Hematopoietic multipotent progenitor cell treated with erythropoietin and hydrocortisone succinate and interleukin-3 and kit ligand, for 15 days (in vitro differentiated cells): ENCODE data around the gene CNOT4.
A peak's percentile ranks its signal among the peaks of the same experiment; 100 is the strongest.
"Not testable (repeated sequence)": the region's sequence is repeated elsewhere in the genome, so short reads cannot be mapped to it uniquely, and the experiment has no call there.

Source experiments
- DNase-seq: peaks from one replicate; pipeline ENCODE4 v3.0.0-alpha.2; 2015; ENCODE audit warnings: low spot score

The CNOT4 gene

DNA sequence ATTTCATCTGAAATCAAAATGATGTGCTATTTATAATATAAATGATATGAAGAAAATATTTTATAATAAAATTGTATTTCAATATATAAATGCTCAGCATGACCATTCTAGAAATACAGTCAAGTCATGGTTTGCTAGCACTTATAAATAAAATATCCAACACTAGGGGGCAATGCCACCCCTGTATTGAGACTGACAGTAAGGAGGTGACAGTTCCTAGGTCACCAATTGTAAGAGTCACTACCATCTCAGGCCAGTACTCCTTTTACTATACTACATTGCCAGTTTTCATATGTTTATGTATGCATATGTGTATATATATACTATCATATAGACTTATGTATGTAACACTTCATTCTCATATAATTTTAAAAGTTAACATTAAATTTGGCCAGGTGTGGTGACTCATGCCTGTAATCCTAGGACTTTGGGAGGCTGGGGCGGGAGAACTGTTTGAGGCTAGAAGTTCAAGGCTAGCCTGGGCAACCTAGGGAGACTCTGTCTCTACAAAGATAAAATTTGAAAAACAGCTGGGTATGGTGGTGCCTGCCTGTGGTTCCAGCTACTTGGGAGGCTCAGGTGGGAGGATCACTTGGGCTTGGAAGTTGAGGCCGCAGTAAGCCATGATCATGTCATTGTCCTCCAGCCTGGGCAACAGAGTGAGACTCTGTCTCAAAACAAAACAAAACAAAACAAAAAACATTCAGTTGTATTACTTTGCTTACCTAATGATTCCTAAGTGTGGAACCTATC lies 2.4 kb upstream of the CNOT4 start:
- DNase-seq: peak; percentile 87

DNA sequence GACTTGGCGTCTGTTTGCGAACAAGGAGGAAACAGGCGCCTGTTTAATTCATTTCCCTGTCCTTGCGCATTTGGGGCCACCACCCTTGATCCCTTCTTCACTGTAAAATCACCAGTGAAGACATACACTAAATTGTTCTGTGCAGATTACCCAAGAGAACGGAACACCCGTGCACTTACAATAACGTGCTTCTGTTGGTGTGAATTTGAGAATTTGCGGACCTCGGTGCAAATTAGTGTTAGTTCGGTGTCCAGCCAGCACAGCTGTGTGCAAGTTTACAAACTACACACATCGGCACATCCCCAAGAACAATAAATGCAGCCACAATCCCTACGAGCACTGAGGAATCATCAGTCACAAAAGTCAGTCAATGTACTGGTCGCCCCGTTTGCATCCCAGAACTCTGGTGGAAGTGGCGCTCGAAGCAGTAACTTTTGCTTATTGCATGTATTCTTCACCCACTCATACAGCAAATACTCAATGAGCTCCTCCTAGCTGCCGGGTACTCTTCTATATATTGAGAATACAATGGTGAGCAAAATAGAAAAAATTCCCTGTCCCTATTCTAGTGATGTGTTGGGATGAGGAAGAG lies 786 bp upstream of the CNOT4 start:
- no peak for DNase-seq

DNA sequence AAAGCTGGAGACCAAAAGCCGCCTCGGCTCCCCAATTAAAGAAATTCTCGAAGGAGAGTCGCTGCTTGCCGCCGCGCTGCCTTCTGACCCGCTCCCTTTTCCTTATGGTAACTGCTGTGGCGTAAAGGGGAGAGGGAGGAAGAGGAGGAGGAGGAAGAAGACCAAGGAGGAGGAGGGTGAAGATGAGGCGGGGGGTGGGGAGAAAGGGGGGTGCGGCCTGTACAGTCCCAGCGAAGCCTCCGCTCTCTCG lies 388 bp downstream of the CNOT4 start:
- DNase-seq: no peak

DNA sequence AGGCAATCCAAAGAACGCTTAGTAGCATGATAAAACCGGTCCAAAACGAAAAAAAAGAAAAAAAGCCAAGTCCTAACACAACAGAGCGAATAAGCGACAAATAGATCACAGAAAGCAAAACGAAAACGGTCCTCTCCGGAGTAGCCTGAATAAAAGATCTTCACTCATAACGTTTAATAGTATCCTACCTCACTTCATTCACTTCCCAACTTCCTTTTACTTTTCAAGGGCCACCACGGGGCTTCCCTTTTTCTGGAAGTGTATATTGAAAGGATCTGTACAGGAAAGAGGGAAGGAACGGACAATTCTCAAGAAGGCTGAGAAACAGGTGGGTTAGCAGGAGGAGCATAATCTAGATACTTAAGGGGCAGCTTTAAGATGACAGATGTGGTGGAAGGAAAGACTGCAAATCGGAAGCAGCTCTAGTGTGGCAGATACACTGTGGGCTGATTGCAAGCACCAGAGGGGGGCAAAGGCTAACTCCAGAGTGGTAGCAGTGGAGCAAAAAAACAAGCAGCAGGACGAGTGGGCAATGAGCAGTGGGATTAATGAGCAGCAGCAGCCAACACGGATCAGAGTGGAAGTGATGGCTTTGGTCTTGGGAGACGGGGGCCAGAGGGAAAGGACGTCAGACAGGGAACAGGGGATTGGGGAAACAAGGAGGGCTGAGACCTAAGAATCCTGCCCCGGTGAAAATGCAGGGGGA lies 866 bp downstream of the CNOT4 start:
- peak; percentile 50 for DNase-seq

DNA sequence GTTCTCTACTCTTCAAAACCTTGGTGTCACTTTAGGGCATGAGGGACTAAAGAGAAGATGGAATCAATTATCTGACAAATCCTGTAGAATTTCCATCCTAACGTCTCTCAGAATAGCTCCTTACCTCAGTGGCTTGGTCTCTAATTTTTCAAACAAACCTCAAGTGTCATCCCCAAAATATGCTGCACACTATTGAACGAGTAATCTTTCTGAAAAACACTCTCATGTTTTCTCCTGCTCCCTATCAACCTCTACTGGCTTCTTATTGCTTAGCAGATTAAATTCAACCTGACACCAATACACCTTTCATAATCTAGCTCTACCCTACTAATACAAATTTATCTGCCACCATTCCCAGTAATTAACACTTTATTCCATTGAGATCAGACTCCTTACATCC lies 8.5 kb downstream of the CNOT4 start:
- no peak for DNase-seq

DNA sequence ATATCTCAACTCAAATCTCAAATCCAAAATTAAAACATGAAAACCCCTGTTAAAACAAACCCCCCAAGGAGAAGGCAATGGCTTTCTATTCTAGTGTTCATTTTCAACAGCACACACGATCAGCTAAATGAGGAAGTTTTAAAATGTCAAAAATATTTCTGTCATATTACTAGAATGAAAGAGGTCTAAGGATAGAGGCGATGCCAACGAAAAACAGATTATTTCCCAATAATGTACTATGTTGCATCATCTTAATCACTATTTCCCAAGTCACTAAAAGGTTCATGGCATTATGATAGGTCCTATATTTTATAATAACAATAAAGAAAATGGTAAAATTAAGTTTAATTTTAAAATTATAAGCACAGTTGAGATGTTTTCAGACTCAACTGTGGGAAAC lies 10.1 kb downstream of the CNOT4 start:
- DNase-seq: no peak

DNA sequence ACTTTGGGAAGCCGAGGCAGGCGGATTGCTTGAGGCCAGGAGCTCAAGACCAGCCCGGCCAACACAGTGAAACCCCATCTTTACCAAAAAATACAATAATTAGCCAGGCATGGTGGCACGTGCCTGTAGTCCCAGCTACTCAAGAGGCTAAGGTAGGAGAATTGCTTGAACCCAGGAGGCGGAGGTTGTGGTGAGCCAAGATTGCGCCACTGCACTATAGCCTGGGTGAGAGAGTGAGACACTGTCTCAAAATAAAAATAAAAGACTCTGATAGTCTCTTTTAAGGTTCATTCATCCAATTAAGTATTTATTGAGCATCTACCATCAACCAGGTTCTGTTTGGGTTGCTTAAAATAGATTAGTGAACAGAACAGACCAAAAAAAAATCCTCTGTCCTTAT lies 12.7 kb downstream of the CNOT4 start:
- DNase-seq: not testable (repeated sequence)

DNA sequence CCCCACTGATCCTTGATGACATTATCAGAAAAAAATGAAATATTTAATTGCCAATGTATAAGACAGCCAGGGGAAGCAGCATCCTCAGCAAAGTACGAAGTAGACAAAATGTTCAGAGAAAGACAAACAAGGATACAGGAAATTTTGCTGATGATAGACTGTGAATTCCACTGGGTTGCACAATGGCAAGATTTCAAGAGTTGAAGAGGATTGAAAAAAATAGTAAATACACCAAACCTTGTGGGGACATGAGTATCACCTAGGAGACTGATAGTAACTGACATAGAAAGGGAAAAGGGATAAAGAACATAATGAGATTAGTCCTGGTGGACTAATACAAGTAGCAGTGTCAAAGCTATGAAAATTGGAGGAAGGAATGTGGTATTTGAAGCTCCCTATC lies 16.5 kb downstream of the CNOT4 start:
- no peak for DNase-seq

DNA sequence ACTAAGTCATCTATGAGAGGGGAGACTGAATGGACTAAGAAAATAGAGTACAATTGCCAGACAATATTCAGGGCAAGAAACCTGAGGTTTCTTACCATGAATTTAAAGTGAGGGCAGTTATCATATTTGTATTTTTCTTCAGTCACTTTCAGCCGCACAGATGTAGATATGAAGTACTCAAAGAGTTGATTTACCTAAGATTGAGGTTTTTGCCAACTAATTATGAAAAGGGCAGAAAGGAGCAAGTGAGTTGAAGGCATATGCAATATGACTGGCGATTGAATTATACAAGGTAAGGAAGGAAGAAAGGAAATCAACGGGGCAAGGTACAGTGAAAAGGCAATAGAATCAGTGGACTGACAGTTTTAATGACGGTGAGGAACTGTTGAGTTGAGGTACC lies 17.8 kb downstream of the CNOT4 start:
- no peak for DNase-seq

DNA sequence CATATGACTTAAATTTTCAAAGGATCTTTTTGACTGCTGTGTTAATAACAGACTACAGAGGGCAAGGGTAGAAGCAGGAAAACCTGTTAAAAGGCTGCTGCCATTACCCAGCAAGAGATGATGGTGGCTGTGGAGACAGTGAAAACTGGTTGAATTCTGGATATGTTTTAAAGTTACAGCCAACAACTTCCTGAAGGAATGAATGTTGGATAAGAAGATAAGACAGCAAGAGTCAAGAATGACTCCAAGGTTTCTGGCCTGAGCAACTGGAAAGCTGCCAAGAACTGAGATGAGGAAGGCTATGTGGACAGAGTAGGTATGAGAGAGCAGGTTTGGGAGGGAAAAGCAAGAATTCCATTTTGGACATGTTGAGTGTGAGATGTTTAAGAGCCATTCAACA lies 19.1 kb downstream of the CNOT4 start:
- DNase-seq: peak; percentile 40

DNA sequence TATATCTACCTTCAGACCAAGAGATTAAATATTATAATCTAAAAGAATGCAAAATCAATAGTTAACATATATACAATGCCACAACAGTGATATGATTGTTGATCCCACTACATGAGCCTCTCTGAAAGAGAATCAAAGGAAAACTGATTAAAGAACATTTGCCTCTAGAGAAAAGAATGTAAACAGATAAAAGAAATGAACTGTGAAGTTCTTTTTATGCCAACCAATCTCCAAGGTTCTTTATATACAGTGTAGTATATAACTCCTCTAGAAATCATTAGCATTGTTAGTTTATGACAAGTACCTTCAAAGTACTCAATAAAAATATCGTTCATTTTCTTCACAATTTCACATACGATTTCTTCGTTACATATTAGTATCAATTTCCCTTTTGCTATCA lies 20.1 kb downstream of the CNOT4 start:
- no peak for DNase-seq

DNA sequence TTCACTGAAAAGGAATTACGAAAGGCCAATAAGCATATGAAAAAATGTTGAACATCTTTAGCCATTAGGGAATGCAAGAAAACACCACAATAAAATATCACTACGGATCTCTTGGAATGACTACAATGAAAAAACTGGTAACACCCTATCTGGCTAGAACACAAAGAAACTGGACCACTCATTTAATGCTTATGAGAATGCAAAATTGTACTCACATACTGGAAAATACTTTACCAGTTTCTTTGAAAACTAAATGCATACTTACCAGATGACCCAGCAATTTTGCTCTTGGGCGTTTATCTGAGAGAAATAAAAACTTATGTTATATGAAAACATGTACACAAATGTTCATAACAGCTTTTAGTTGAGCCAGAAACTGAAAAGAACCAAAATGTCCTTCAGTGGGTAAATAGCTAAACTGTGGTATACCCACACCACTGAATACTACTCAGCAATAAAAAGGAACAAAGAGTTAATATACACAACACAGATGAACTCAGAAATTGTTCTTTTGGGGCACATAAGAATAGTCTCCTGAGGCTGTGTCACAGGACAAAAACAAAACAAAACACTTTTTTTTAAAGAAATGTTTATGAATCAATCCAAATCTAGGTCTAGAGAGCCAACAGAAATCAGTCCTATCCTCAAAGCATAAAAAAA lies 23.5 kb downstream of the CNOT4 start:
- peak; percentile 52 for DNase-seq

DNA sequence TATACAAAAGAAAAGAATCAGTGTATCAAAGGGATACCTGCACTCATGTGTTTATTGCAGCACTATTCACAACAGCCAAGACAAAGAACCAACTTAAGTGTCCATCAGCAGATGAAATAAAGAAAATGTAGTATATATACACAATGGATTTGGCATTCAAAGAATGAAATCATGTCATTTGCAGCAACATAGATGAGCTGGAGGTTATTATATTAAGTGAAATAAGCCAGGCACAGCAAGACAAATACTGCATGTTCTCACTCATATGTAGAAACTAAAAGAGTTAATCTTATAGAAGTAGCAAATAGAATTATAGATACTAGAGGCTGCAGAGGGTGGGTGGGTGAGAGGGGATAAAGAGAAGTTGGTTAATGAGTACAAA lies 28.3 kb downstream of the CNOT4 start:
- no peak for DNase-seq

DNA sequence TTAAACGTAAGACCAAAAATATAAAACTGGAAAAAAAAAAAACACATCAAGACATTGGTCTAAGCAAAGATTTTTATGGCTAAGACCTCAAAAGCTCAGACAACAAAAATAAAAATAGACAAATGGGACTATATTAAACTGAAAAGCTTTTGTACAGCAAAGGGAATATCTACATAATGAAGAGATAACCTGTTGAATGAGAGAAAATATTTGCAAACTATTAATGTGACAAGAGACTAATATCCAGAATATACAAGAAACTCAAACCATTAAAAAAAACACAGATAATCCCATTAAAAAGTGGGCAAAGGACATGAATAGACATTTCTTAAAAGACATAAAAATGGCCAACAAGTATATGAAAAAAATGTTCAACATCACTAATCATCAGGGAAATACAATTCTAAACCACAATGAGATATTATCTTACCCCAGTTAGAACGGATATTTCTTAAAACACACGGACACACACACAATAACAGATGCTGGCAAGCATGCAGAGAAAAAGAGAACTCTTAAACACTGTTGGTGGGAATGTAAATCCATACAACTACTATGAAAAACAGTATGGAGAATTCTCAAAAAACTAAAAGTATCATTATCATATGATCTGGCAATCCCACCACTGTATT lies 28.8 kb downstream of the CNOT4 start:
- no peak for DNase-seq

DNA sequence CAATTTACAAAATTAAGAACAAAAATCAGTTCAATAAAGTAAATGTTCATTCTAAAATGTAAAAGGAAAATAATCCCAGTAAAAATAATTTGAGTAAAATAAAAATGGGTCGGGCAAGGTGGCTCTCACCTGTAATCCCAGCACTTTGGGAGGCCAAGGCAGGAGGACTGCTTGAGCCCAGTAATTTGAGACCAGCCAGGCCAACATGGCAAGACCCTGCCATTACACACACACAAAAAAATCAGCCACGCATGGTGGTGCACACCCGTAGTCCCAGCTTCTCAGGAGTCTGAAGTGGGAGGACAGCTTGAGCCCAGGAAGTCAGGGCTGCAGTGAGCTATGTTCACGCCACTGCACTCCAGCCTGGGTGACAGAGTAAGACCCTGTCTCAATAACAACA lies 34.4 kb downstream of the CNOT4 start:
- no peak for DNase-seq

DNA sequence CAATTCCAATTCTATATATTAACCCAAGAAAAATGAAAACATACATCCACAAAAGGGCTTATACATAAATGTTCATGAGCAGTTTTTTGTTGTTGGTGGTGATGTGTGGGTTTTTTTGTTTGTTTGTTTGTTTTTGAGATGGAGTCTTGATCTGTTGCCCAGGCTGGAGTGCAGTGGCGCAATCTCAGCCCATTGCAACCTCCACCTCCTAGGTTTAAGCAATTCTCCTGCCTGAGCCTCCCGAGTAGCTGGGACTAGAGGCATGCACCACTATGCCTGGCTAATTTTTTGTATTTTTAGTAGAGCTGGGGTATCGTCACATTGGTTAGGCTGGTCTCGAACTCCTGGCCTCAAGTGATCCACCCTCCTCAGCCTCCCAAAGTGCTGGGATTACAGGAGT lies 40.2 kb downstream of the CNOT4 start:
- not testable (repeated sequence) for DNase-seq

DNA sequence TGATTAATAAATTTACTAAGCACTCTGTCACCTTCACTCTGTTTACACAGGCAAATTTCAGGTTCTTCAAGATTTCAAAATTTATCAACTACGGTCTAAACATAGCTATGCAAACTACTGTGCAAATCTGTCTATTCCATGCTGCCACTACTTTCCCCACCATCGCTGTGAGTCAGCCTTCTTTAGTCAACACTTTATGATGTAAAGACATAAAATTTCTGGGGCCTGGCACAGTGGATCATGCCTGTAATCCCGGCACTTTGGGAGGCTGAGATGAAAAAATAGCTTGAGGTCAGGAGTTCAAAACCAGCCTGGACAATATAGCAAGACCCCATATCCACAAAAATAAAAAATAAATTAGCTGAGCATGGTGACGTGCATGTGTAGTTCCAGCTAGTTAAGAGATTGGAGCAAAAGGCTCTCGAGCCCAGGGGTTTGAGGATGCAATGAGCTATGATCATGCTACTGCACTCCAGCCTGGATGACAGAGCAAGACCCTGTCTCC lies 42.6 kb downstream of the CNOT4 start:
- DNase-seq: no peak

DNA sequence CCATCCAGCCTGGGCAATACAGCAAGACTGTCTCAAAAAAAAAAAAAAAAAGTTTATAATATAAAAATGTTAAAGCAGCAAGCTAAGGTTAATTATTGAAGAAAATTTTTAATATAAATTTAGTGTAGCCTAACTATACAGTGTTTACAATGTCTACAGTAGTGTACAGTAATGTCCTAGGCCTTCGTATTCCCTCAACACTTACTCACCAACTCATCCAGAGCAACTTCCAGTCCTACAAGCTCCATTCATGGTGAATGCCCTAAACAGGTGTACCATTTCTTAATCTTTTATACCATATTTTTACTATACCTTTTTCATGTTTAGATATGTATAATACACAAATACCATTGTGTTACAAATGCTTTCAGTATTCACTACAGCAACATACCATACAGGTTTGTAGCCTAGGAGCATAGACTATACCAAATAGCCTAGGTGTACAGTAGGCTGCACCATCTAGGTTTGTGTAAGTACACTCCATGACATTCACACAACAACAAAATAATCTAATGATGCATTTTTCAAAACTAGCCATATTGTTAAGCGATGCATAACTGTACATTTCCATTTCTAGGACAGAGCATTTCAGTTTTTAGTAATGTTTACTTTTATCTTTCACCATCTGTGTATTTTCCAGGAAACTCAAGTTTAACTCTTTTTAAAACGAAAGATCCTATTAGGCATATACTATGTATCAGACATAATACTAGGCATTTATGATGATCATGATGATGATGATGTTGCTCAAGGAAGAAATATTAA lies 43.3 kb downstream of the CNOT4 start:
- peak; percentile 24 for DNase-seq

DNA sequence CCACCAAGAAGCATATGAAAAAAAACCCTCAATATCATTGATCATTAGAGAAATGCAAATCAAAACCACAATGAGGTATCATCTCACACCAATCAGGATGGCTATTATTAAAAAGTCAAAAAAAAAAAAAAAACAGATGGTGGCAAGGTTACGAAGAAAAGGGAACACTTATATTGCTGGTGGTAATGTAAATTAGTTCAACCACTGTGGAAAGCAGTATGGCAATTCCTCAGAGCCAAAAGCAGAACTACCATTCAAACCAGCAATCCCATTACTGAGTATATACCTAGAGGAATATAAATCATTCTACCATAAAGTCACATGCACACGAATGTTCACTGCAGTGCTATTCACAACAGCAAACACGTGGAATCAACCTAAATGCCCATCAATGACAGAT lies 46.0 kb downstream of the CNOT4 start:
- DNase-seq: no peak

DNA sequence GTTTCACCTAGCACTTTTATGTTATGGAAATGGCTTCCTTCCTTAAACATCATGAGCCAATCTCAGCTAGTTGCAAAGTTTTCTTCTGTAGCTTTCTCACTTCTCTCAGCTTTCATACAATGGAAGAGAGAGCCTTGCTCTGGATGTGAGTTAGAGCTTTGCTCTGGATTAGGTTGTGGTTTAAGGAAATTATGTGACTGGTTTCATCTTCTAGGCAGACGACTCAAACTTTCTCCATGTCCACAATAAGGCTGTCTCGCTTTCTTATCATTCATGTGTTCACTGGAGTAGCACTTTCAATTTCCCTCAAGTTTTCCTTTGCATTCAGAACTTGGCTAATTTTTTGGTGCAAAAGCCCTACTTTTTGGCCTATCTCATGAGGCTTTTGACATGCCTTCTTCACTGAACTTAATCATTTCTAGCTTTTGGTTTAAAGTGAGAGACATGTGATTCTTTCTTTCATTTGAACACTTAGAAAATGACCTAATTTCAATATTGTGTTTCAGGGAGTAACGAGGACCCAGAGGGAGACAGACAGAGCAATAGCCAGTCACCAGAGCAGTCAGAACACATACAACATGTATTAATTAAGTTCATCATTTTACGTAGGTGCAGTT lies 49.8 kb downstream of the CNOT4 start:
- DNase-seq: no peak

DNA sequence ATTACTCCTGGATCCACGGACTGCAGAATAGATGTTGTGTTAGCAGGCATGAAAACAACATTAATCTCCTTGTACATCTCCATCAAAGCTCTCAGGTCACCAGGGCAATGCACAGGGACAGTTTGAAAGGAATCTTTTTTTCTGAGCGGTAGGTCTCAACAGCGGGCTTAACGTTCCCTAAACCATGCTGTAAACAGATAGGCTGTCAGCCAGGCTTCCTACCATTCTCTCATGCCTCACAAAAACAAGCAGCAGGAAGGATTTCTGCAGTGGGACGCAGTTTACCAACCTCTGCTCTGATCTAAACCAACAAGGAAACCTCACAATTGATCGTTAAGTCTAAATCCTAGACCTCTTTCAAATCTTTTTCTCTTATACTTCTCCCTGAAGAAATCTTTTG lies 50.8 kb downstream of the CNOT4 start:
- no peak for DNase-seq
